HG02798 (cell line): ENCODE measurements around the gene PACRG.
A peak's percentile ranks its signal among the peaks of the same experiment; 100 is the strongest.
"Not testable (repeated sequence)": the region's sequence is repeated elsewhere in the genome, so short reads cannot be mapped to it uniquely, and the experiment has no call there.

Experiments used
- ATAC-seq: cut with Tn5 transposase; IDR thresholded peaks from one replicate; pipeline ENCODE4 v1.9.1; 2021; ENCODE audit warnings: mild to moderate bottlenecking; ENCODE audit not compliant: unreplicated experiment, poor library complexity

PACRG gene

DNA sequence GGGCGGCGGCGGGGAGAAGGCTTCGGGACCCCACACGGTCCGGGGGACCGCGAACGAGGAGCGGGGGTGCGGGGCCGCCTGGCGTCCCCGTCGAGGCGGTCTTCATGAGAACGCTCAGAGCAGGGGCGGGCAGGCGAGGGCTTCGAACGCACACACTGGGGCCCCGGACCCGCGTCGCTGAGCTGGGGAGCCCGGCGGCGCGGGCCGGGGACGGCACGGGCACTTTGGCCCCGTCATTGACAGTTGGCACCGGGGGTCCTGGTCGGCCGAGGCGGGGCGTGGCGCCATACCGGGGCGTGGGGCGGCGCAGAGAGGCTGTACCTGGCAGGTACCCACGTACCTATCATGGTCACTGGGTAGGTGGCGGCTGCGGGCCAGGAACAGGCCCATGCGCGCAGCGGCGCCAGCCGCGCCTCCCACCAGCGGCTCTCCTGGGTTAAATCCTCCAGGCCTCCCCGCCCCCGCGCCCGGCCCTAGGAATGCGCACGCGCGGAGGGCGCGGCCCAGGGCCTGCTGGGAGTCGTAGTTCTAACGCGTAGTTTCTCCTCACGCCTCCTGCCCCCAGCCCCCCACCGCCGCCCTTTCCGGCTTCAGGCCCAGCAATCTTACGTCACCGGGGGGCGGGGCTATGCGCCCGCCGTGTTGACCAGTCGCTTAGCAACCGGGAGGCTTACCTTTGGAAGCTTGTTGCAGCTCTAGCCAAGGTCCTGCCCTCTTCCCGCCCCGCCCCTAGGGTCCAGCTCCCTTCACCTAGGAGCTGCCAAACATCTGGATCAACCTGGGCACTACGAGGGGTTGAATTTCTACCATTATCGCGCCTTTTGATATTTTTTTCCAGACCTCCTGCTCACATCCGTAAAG lies at the start of gene PACRG, which contains the start of gene PRKN:
TSS of gene PACRG (plus strand) at position 653 of the 861 bp plus-strand sequence.
TSS of gene PRKN (minus strand) at position 445 of the 861 bp plus-strand sequence.
- peak; percentile 98 for ATAC-seq

DNA sequence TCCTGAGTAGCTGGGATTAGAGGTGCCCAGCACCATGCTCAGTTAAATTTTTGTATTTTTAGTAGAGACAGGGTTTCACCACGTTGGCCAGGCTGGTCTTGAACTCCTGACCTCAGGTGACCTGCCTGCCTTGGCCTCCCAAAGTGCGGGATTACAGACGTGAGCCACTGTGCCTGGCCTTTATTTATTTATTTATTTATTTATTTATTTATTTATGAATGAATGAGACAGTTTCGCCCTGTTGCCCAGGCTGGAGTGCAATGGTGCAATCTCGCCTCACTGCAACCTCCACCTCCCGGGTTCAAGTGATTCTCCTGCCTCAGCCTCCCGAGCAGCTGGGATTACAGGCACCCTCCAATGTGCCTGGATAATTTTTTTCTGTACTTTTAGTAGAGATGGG lies 48.9 kb upstream of the PACRG start:
- not testable (repeated sequence) for ATAC-seq

DNA sequence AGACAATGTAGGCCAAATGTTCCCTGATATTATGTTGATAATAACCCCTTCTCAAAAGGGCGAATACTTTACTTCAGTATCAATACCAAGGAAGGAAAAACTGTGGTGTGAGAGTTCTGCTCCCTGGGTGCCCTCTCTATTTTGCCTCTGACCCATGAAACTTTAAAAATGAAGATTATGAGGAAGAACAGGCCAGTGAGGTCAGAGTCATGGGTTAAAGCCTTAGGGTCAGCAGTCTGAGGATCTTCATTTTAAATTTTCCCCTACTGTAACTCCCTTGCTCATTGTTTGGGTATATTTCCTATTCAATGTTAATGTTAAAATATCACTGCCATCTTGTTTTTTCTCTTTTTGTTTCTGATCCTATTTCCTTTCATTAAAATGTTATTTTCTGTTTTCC lies 48.1 kb upstream of the PACRG start:
- ATAC-seq: no peak

DNA sequence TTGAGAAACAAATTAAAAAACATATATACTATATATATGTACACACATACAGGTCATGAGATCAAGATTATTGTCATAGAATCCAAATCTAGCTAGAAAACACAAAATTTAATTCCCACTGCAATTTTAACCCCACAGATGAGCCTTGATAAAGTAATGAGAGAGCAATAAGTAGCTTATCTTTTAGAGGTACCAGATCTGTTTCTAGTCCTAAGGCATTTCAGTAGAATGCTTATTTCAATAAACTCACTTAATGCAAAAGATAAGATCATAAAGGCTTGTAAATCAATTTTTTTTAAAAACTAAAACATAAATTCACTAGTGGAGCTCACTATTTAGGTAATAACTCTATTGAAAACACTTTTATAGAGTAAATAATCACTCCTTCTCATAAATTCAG lies 47.4 kb upstream of the PACRG start:
- no peak for ATAC-seq

DNA sequence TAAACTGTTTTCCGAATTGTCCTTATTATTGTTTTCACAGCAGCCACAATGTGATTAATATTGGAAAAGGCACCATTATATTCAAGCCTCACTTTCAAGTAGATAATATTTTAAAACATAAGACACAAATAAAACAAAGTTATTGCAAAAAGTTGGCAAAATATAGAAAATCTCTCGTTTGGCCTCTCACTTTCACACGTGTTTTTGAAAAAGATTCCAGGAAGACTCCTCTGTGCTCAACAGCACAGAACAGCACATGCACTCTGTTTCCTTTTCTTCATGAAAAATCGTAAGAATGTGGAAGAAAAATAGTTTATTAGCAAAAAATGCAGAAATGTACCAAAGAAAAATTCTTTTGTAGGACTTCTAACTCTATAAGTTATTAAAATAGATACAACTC lies 46.9 kb upstream of the PACRG start:
- no peak for ATAC-seq

DNA sequence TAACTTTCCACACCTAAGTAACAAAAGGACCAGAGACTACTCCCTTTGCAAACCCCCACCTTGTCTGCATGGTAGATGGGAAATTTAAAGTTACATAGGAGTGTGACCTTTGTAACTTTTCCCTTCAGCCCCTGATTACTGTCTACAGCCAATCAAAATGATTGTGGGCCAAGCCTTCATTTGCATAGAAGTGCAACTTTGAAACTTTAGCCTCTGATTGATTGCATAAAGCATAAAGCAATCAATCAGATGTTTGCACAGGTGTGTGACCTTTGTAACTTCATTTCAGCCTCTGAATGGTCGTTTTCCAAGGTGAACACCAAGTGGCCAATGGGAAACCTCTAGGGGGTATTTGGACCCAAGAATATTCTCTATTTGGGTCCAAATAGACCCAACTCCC lies 46.3 kb upstream of the PACRG start:
- no peak for ATAC-seq

DNA sequence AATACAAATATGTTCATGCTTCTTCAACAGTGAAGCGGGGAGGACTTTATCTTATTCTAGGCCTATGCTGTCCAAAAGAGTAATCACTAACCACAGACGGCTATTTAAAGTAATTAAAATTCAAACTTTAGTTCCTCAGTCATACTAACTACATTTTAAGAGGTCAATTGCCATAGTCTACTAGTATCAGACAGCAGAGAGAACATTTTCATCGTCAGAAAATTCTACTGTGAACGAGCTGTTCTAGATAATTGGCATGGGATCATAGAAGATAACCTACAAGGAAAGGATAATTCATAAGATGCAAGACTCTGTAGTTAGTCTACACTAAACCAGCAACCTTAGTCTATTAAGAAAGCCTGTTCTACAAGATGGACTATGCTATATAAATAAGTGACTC lies 44.6 kb upstream of the PACRG start:
- ATAC-seq: no peak

DNA sequence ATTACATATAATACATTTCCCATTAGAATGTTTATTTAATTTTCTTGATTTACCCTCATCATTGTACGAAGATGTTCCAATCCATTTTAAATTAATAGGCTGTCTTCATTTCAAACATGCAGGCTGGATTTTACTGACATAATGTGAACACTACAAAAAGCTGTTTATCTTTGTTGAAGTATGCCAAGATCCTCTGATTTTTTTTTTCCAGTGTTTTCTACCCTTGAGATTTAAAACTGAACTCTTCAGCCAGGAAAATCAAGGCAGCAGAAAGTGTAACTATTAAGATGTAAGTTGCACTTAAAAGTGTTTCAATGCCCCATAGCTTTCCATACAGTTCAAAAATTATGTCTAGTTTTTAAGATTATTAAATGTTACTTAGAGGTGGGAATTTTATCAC lies 43.7 kb upstream of the PACRG start:
- no peak for ATAC-seq

DNA sequence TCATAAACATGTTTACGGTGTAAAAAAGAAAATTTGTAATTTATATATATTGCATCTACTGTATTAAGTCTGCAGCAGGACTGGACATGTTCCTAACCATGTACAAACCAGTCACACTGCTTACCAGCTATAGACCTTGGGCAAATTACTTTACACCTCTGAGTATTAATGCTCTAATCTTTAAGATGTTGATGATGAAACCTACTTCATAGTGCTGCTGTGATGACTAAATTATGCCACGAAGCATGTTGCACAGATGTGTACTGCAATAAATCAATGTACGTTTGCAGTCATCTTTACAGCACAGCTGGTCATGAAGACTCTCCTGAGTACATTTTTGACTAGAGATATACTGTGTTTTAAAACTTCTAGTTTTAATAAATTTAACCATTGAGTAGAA lies 42.8 kb upstream of the PACRG start:
- no peak for ATAC-seq

DNA sequence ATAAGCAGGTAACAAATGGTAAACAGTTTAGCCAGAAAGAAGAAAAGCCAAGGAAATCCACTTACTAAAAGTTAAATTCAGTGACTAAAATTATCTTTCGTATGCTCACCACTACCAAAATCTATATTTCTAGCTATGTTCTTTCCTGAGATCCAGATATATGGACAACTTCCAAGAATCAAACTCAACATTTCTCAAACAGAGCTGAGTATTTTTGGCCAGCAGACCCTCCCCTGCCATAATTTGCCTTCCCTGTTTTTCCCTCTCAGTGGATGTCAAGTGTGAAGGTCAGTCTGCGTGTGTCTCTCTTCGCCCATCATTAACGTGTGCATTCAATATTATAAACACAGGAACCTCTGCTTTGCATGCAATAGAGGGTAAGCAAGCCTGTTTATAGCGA lies 42.2 kb upstream of the PACRG start:
- ATAC-seq: no peak

DNA sequence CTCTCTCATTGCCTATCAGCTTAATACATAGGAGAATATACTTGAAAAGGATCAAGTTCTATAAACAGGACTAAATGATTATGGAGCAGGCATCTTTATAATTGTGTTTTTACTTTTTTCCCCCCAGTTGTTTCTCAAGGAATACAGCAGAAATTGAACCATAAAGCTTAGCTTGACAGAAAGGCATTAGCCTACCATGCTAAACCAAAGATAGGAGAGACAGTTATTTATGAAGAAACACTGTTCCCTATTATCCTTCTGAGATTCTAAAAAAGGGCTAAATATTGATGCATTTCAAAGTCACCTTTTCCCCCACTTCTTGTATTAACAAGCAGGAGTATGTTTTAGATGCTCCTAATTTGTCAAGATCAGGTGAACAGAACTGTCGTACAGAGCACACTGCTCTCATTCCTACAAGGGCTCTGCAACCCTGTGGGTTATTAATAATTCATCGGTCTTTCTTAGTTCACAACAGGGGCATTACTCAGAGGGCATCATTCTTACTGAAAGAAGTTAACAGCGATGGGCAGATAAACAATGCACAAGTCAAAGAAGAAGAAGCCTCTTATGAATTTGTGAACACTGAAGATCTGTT lies 38.9 kb upstream of the PACRG start:
- ATAC-seq: no peak

DNA sequence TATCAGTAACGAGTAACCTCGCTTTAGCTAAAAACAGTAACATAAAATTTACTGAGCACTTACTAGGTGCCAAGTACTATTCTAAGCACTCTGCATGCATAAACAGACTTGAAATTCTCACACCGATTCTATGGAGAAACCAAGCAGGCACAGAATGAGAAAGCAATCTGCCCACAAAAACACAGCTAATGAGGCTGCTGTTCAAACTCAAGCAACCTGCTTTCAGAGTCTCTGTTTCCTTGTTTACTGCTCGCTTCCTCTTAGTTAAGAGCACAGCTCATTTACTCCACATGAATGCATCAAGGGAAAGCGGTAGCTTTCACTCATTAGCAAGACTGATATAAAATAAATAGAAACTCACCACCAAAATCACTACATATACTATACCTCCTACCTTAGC lies 37.6 kb upstream of the PACRG start:
- no peak for ATAC-seq

DNA sequence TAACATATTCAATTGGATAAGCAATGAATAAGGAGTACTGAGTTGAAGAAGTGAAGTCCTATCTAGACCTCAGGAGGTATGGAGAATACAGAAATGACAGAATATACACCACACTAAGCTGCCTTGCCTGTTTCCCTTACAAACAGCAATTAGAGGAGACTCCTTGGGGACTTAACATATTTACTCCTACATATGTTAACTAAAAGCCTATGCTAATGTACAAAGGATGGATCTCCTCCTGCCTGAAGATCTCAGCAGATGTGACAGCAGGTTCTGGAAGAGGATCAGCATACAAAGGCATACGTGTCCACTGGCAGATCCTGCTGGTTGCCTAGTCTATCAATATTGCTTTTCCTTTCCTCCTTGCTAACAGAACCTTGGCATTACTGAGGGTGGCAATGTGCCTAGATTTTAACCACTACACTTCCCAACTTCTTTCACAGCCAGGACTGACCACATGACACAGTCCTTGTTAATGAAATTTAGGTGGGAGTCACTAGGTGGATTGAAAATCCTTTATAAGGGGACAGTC lies 29.8 kb upstream of the PACRG start:
- no peak for ATAC-seq

DNA sequence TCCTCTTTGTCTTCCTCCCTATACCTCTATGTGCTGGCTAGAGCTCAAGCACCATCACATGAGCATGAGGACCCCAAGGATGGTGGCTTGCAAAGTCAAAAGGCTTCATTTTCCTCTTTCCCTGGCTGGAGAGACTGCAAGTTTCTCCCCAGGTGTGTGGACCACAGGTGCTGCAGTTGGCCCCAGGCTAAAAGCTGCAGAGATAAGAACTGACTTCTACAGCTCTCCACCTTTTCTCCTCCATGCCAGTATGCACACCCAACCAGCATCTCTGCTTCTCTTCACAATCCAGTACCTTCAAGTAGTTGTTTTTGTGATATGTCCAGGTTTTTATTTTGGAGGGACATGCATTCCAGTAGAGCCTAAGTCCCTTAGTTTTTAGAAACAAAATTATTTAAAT lies 29.3 kb upstream of the PACRG start:
- ATAC-seq: no peak

DNA sequence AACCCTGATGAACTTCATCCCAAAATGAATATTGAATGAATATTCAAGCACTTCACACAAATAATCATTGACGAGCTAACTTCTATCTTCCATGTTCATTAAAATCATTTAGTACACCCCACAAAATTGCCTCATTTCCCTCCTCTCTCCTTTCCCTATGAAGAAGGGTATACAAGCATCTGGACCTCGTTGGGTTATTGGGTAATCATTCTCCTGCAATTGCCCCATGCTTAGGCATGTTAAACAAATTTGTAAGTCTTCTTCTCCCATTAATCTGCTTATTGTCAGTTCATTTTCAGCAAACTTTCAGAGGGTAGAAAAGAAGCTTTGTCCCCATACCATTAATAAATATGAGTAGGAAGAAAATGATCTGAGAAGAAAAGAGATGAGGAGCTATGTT lies 27.8 kb upstream of the PACRG start:
- no peak for ATAC-seq

DNA sequence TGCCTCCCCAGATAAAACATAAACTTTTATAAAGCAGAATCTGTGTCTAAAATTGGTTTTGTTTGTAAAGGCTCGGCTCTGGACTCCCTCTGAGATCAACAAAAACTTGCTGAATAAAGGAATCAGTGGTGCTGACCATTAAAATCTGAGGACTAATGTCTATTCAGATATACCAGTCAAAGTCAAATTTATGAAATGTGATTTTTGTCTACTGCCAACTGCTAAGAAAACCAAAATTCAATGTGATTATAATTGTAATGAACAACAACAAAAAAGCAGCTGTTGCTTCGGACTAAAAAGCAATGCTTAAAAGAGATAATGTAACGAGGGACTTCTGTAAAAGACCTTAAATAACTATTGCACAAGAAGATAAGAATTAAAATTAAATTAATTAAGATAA lies 26.8 kb upstream of the PACRG start:
- ATAC-seq: no peak

DNA sequence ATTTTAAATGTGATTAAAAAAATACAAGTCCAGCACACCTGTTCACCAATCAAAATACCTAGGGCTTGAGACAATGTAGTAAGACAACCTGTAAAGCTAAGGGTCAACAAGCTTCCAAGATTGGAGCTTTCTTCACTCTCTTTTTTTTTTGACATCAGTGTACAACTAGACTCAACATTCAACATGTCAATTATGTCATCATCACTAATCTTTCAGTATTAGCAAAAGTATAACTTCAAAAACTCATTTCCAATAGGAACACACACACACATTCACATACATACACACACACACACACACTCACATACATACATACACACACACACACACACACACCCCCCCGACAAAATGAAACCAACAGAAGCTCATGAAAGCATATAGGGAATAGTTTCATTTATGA lies 26.2 kb upstream of the PACRG start:
- ATAC-seq: no peak

DNA sequence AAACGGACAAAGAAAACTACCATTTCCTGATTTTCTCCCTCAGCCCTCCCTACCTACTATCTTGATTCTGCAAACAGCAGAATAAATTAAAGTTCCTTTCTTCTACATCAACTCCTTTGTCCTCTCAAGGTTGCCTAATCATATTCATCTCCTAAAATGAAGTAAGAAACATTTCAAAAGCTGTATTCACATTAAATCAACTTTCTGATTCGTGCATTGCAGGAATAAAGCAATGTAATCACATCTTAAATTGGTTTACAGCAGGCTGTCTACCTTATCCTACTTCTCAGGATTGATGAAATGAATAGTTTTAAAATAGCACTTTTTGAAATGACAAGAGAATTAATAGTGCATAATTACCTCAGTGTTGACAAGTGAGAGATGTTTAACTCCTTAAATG lies 25.3 kb upstream of the PACRG start:
- ATAC-seq: no peak

DNA sequence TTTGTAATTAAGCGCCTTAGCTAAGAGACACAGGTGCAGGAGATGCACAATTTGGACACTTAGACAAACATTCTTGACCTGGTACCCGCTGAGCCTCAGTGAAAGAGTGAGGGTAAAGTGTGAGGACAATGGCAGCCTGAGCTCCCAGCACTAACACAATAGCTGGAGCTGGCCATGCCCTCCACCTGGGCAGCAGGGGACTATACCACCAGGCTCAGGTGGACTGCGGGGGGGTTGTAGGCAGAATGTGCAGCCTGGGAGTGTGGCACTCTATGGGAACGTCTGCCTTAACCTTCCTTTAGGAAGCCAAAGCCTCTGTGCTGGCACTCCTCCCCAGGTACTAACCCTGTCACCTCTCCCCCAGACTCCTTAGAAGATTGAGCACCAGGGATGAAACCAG lies 23.8 kb upstream of the PACRG start:
- ATAC-seq: no peak

DNA sequence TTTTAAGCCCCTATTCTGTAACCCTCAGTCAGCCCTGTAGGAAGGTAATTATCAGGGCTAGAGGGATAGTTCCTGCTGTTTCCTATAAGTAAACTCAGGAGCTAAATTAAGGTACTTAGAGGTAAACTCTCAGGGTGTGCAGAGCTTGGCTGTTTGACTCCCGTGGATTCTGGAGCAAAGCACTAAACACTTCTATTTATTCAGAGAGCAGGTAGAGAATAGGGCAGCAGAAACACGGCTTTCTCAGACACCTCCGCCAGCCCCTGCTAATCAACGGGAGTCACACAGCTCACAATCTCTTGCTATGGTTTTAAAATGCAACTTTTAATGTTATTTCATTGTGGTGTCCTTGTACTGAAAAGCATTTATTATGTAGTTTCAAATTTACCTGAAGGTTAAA lies 22.0 kb upstream of the PACRG start:
- no peak for ATAC-seq

DNA sequence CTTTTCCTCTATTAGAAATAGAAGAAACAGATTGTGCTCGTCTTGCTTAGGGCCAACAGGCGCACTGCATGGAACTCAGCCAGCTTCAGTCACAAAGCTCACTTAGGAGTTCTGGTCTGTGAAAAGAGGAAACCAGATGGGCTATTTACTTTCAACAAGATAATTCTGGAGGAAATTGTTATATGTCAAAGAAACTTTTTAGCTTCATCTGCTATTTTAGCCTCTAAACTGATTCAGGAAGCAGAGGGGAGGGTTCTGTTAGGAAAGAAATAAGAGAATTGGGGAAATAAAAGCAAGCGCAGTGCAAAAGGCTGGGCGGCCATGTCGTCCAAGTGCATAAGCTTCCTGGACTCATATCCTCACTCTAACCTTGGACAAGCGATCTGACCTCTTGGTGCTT lies 21.5 kb upstream of the PACRG start:
- no peak for ATAC-seq

DNA sequence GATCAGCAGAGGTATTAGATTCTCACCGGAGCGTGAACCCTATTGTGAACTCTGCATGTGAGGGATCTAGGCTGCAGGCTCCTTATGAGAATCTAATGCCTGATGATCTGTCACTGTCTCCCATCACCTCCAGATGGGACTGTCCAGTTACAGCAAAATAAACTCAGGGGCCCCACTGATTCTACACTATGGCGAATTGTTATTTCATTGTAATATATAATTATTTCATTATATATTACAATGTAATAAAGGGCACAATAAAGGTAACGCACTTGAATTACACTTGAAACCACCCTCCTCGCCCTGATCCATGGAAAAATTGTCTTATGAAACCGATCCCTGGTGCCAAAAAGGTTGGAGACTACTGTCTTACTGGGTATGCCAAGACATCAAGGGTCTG lies 18.8 kb upstream of the PACRG start:
- no peak for ATAC-seq
